H1 (cell line): ENCODE results near the gene KCNMA1. TPM values are rescaled to one million over a fixed set of nuclear protein-coding genes. Genes with fewer than 3 reads are reported as not detected.

Experiments used
- SRF ChIP-seq: IDR thresholded peaks from 2 replicates; pipeline ENCODE4 v1.6.1; 2011; ENCODE audit warnings: mild to moderate bottlenecking, low read depth, low read length, moderate library complexity
- polyA plus RNA-seq, 7 experiments: library from polyadenylated mRNA; depleted of rRNA in 3 of 7; stranded (reverse) in 5 of 7; unstranded in 2 of 7; fragments of >200 nt in 5 of 7; fragments of 200-250 nt in 2 of 7; gene quantifications; 1 replicate in 5 of 7; 2 replicates in 1 of 7; 4 replicates in 1 of 7; pipeline versions ENCODE4 v1.2.1 to v1.2.3, GENCODE V29; 2011 to 2013; ENCODE audit warnings: missing spikeins in 2 of 7, mixed read lengths in 2 of 7
- total RNA-seq: library from RNA; stranded (reverse); fragmentation: NEBNext Ultra II Directional; extraction: Animal tissue kit (Norgen Biotek cat#: 25700); gene quantifications from 2 replicates; pipeline ENCODE4 v1.2.1, GENCODE V29; 2021

KCNMA1 gene
- total and polyA plus RNA-seq, 2 of the 8 experiments (the other 6 are each of a cell fraction or from before 2014, with no cell fraction given) = 10.2 to 11.1 TPM

- no peak for TF ChIP-seq SRF
Measured at GRCh38 chr10:77541944-77542343, 95.7 kb downstream of the KCNMA1 start (continued).
